Measurements from ENCODE around the gene PCBP2.

GRCh38 chr12:53496752-53497032 is 44.8 kb downstream of the PCBP2 start:
- TF ChIP-seq USF2 (IDR thresholded peaks at IDR 0.05; ENCODE audit: low read depth, low read length), result no peak
- no peak for TF ChIP-seq CTCF (conservative IDR thresholded peaks at IDR 0.05; ENCODE audit: low read depth, low read length)
- no peak for TF ChIP-seq POLR2A (IDR thresholded peaks at IDR 0.05; ENCODE audit: low read depth, low read length)
- no peak for TF ChIP-seq RAD21 (IDR thresholded peaks at IDR 0.05; ENCODE audit: low read length)

All from IMR-90 (cell line).